PC-3 (cell line): Measurements from ENCODE around the gene ZNF385B. TPM values are rescaled to one million over a fixed set of nuclear protein-coding genes. Genes with fewer than 3 reads are reported as not detected.

ENCODE experiments used
- ATAC-seq: fragments of 200-7000 bp; cut with Tn5 transposase; 2 replicates; pipeline ENCODE4 v1.9.1; 2020; ENCODE audit warnings: mild to moderate bottlenecking, moderate library complexity
- BruUV-seq: library from RNA; stranded (reverse); fragments of 400-500 nt; replicated peaks from 2 replicates; lab custom pipeline; 2021; lab: Mats Ljungman, UMichigan
- CTCF ChIA-PET: fragments of 300-600 bp; sonication (Branson Sonifier 250); formaldehyde crosslinking; loops from one replicate; lab custom pipeline; 2022; ENCODE audit warnings: antibody characterized with exemption; lab: Charles Lee
- POLR2A ChIA-PET: fragments of 300-600 bp; sonication (Branson Sonifier 250); formaldehyde crosslinking; loops from one replicate; lab custom pipeline; 2022; ENCODE audit warnings: antibody characterized with exemption; ENCODE audit not compliant: unreplicated experiment; lab: Charles Lee
- DNase-seq: peaks from one replicate; pipeline ENCODE4 v3.0.0-alpha.2; 2015
- H2AFZ ChIP-seq: fragments of 300-600 bp; sonication (generic); 2 replicates; pipeline ENCODE4 v1.6.0; 2016; ENCODE audit warnings: antibody characterized with exemption, low read length
- H3F3A ChIP-seq: fragments of 300-600 bp; sonication (generic); one replicate; pipeline ENCODE4 v1.6.0; 2017; ENCODE audit warnings: antibody characterized with exemption, low read length, control low read depth, mild to moderate bottlenecking; ENCODE audit not compliant: unreplicated experiment
- H3K27ac ChIP-seq: fragments of 300-600 bp; sonication (generic); 2 replicates; pipeline ENCODE4 v1.5.1; 2016; ENCODE audit warnings: mild to moderate bottlenecking, low read length
- H3K27me3 ChIP-seq: fragments of 300-600 bp; sonication (generic); 2 replicates; pipeline ENCODE4 v1.6.1; 2016; ENCODE audit warnings: low read length, mixed read lengths
- H3K36me3 ChIP-seq: fragments of 300-600 bp; sonication (generic); 2 replicates; pipeline ENCODE4 v1.6.1; 2016; ENCODE audit warnings: low read depth, mixed run types, low read length, mixed read lengths
- H3K4me1 ChIP-seq: fragments of 300-600 bp; sonication (generic); 2 replicates; pipeline ENCODE4 v1.5.1; 2016; ENCODE audit warnings: low read length; ENCODE audit not compliant: insufficient read depth
- H3K4me2 ChIP-seq: fragments of 300-600 bp; sonication (generic); 2 replicates; pipeline ENCODE4 v1.6.0; 2016; ENCODE audit warnings: low read length
- H3K4me3 ChIP-seq: fragments of 300-600 bp; sonication (generic); 2 replicates; pipeline ENCODE4 v1.5.1; 2016; ENCODE audit warnings: mild to moderate bottlenecking, low read length, mixed read lengths
- H3K79me2 ChIP-seq: fragments of 300-600 bp; sonication (generic); 2 replicates; pipeline ENCODE4 v1.6.1; 2017; ENCODE audit warnings: low read length, mixed read lengths
- H3K9ac ChIP-seq: fragments of 300-600 bp; sonication (generic); 2 replicates; pipeline ENCODE4 v1.6.0; 2016; ENCODE audit warnings: mild to moderate bottlenecking, low read length
- H3K9me2 ChIP-seq: fragments of 300-600 bp; sonication (generic); replicated peaks from 2 replicates; pipeline ENCODE4 v1.6.1; 2016; ENCODE audit warnings: mixed run types, low read length, mixed read lengths
- H3K9me3 ChIP-seq: fragments of 300-600 bp; sonication (generic); 2 replicates; pipeline ENCODE4 v1.6.1; 2016; ENCODE audit warnings: low read length, mixed read lengths
- H4K20me1 ChIP-seq: fragments of 300-600 bp; sonication (generic); 2 replicates; pipeline ENCODE4 v1.6.1; 2016; ENCODE audit warnings: low read length, mixed read lengths
- CTCF ChIP-seq: fragments of 300-600 bp; sonication (generic); conservative IDR thresholded peaks from 2 replicates; pipeline ENCODE4 v1.5.1; 2017; ENCODE audit warnings: antibody characterized with exemption, low read depth, mild to moderate bottlenecking, low read length
- EZH2 ChIP-seq: fragments of 300-600 bp; sonication (generic); IDR thresholded peaks from one replicate; pipeline ENCODE4 v1.6.1; 2017; ENCODE audit warnings: antibody characterized with exemption, mild to moderate bottlenecking, low read length; ENCODE audit not compliant: unreplicated experiment
- EZH2phosphoT487 ChIP-seq: fragments of 300-600 bp; sonication (generic); IDR thresholded peaks from 2 replicates; pipeline ENCODE4 v1.6.1; 2018; ENCODE audit warnings: mild to moderate bottlenecking, antibody characterized with exemption, low read length, borderline replicate concordance
- intact Hi-C: fragments of 100-400 bp; cut with micrococcal nuclease; formaldehyde crosslinking; loops from 2 replicates; pipeline ENCODE4 v1.9.0; 2023
- total RNA-seq: library from RNA; depleted of rRNA; stranded (reverse); fragments of >200 nt; gene quantifications from 2 replicates; pipeline ENCODE4 v1.2.3, GENCODE V29; 2014

Gene ZNF385B
- total RNA-seq, 1 experiment from 2014 or later, result 2.4 TPM

GRCh38 chr2:179521944-179522343 lies 339.5 kb downstream of the ZNF385B start:
- H3K4me1 ChIP-seq, result no peaks in the 10 kb centered on the region
- intact Hi-C loops, result no loop called here
- no peaks in the 10 kb centered on the region for H4K20me1 ChIP-seq
- H3K9ac ChIP-seq, result no peak overlapping the region
- H3K4me3 ChIP-seq, result no peak overlapping the region
- H3F3A ChIP-seq, result no peaks in the 10 kb centered on the region
- no TSS peak for BruUV-seq
- H3K9me2 ChIP-seq, result no peaks in the 10 kb centered on the region
- no peak overlapping the region for H2AFZ ChIP-seq
- no peaks in the 10 kb centered on the region for H3K36me3 ChIP-seq
- POLR2A ChIA-PET, result no interaction called here
- H3K79me2 ChIP-seq, result no peaks in the 10 kb centered on the region
- H3K27ac ChIP-seq, result no peak overlapping the region
- no peak overlapping the region for H3K4me2 ChIP-seq
- DNase-seq (no peak), ATAC-seq (no peak)
- H3K9me3 ChIP-seq, result no peaks in the 10 kb centered on the region
- no peaks in the 10 kb centered on the region for H3K27me3 ChIP-seq
- TF ChIP-seq EZH2, result no peak
- no peak for TF ChIP-seq CTCF
- no peak for TF ChIP-seq EZH2phosphoT487
- CTCF ChIA-PET, result no interaction called here

- H2AFZ ChIP-seq, result no peak overlapping the region
These were observed 342.6 kb downstream of the ZNF385B start for GRCh38 chr2:179518830-179519229.

More at GRCh38 chr2:179518830-179519229, 342.6 kb downstream of the ZNF385B start:
- H3K4me3 ChIP-seq, result no peak overlapping the region
- POLR2A ChIA-PET, result no interaction called here
- no peak overlapping the region for H3K9ac ChIP-seq
- H3K9me2 ChIP-seq, result no peaks in the 10 kb centered on the region
- no peak overlapping the region for H3K27ac ChIP-seq
- DNase-seq (no peak), ATAC-seq (no peak)
- BruUV-seq, result no TSS peak
- no peaks in the 10 kb centered on the region for H3K9me3 ChIP-seq
- CTCF ChIA-PET, result no interaction called here
- no peaks in the 10 kb centered on the region for H3K79me2 ChIP-seq
- intact Hi-C loops, result no loop called here
- no peak overlapping the region for H3K4me2 ChIP-seq
- no peaks in the 10 kb centered on the region for H3K4me1 ChIP-seq
- TF ChIP-seq EZH2 (no peak), CTCF (no peak), EZH2phosphoT487 (no peak)
- H4K20me1 ChIP-seq, result no peaks in the 10 kb centered on the region
- no peaks in the 10 kb centered on the region for H3F3A ChIP-seq
- no peaks in the 10 kb centered on the region for H3K36me3 ChIP-seq
- no peaks in the 10 kb centered on the region for H3K27me3 ChIP-seq
